OCI-LY1 (cell line): ENCODE measurements around the gene SOCS1.
A peak's percentile ranks its signal among the peaks of the same experiment; 100 is the strongest.

Experiments
- H2AFZ ChIP-seq: fragments of 200-600 bp; sonication (generic), shearing (Covaris generic); 2 replicates; pipeline ENCODE4 v1.6.0; 2014; ENCODE audit warnings: antibody characterized with exemption, mild to moderate bottlenecking, low read length
- H3F3A ChIP-seq: fragments of 200-600 bp; sonication (generic), shearing (Covaris generic); 2 replicates; pipeline ENCODE4 v1.6.0; 2014; ENCODE audit warnings: mild to moderate bottlenecking, antibody characterized with exemption, low read length, moderate library complexity; ENCODE audit not compliant: insufficient read depth
- H3K27ac ChIP-seq: fragments of 200-600 bp; sonication (generic); 2 replicates; pipeline ENCODE4 v1.5.1; 2014; ENCODE audit warnings: low read length, mixed run types, mild to moderate bottlenecking, low read depth; ENCODE audit not compliant: poor library complexity, severe bottlenecking
- H3K27me3 ChIP-seq: fragments of 200-600 bp; sonication (generic); 2 replicates; pipeline ENCODE4 v1.6.0; 2014; ENCODE audit warnings: antibody characterized with exemption, mild to moderate bottlenecking, low read length, moderate library complexity; ENCODE audit not compliant: insufficient read depth
- H3K36me3 ChIP-seq: fragments of 200-600 bp; sonication (generic); 2 replicates; pipeline ENCODE4 v1.6.1; 2014; ENCODE audit warnings: mild to moderate bottlenecking, antibody characterized with exemption, low read length, moderate library complexity, mixed read lengths; ENCODE audit not compliant: insufficient read depth
- H3K4me1 ChIP-seq: fragments of 200-600 bp; sonication (generic); 2 replicates; pipeline ENCODE4 v1.5.1; 2014; ENCODE audit warnings: mild to moderate bottlenecking, low read length, moderate library complexity; ENCODE audit not compliant: insufficient read depth, severe bottlenecking
- H3K4me2 ChIP-seq: fragments of 200-600 bp; sonication (generic), shearing (Covaris generic); 2 replicates; pipeline ENCODE4 v1.6.1; 2014; ENCODE audit warnings: low read length
- H3K4me3 ChIP-seq: fragments of 200-600 bp; sonication (generic); 2 replicates; pipeline ENCODE4 v1.5.1; 2014; ENCODE audit warnings: low read length, low read depth, mild to moderate bottlenecking, mixed read lengths; ENCODE audit not compliant: poor library complexity, severe bottlenecking
- H3K79me2 ChIP-seq: fragments of 200-600 bp; shearing (Covaris generic); 2 replicates; pipeline ENCODE4 v1.6.1; 2016; ENCODE audit warnings: mixed run types, low read length, mixed read lengths; ENCODE audit not compliant: insufficient read depth
- H3K9ac ChIP-seq: fragments of 200-600 bp; sonication (generic), shearing (Covaris generic); 2 replicates; pipeline ENCODE4 v1.6.1; 2014; ENCODE audit warnings: mild to moderate bottlenecking, low read length, mixed read lengths
- H3K9me2 ChIP-seq: fragments of 200-600 bp; sonication (generic), shearing (Covaris generic); 2 replicates; pipeline ENCODE4 v1.6.1; 2014; ENCODE audit warnings: low read depth, mild to moderate bottlenecking, low read length, mixed read lengths
- H3K9me3 ChIP-seq: fragments of 200-600 bp; shearing (Covaris generic); 2 replicates; pipeline ENCODE4 v1.6.1; 2014; ENCODE audit warnings: low read length, mixed read lengths
- H4K20me1 ChIP-seq: fragments of 200-600 bp; sonication (generic), shearing (Covaris generic); 2 replicates; pipeline ENCODE4 v1.6.0; 2016; ENCODE audit warnings: mild to moderate bottlenecking, low read length; ENCODE audit not compliant: insufficient read depth
- CTCF ChIP-seq: fragments of 200-600 bp; sonication (generic), shearing (Covaris generic); IDR thresholded peaks from 2 replicates; pipeline ENCODE4 v1.5.1; 2017; ENCODE audit warnings: mild to moderate bottlenecking, antibody characterized with exemption, low read length, moderate library complexity, mixed read lengths
- EZH2 ChIP-seq: fragments of 200-600 bp; sonication (generic), shearing (Covaris generic); IDR thresholded peaks from 2 replicates; pipeline ENCODE4 v1.8.0; 2017; ENCODE audit warnings: borderline replicate concordance, mixed run types, mild to moderate bottlenecking, antibody characterized with exemption, low read length, moderate library complexity, mixed read lengths

Gene SOCS1

GRCh38 chr16:11255737-11256660 is at the start of gene SOCS1:
TSS of gene SOCS1 (minus strand) at chr16:11256204. CDS start at chr16:11255478, 726 bp downstream.
- H3K9me3 ChIP-seq = no peaks in the 10 kb centered on the region
- H3K9ac ChIP-seq = peak within 1 kb of the TSS; percentile 87
- peaks cover 30% of the 10 kb centered on the region for H3K36me3 ChIP-seq
- H4K20me1 ChIP-seq = no peaks in the 10 kb centered on the region
- H3K27me3 ChIP-seq = no peaks in the 10 kb centered on the region
- no peaks in the 10 kb centered on the region for H3F3A ChIP-seq
- peaks cover 63% of the 10 kb centered on the region for H3K4me1 ChIP-seq
- peak within 1 kb of the TSS; percentile 87 for H3K4me3 ChIP-seq
- no peaks in the 10 kb centered on the region for H3K79me2 ChIP-seq
- peak within 1 kb of the TSS; percentile 92 for H3K27ac ChIP-seq
- no peak within 1 kb of the TSS for H2AFZ ChIP-seq
- peak; percentile 79 for TF ChIP-seq CTCF
- TF ChIP-seq EZH2 = no peak
- no peaks in the 10 kb centered on the region for H3K9me2 ChIP-seq
- peak within 1 kb of the TSS; percentile 89 for H3K4me2 ChIP-seq

GRCh38 chr16:11303405-11304138 is 47.6 kb upstream of the SOCS1 start:
- Histone ChIP-seq H3K27me3 (no peaks in the 10 kb centered on the region), H3K9me3 (peaks cover 10% of the 10 kb centered on the region; the same call in 1 of the 2 replicates), H3K79me2 (no peaks in the 10 kb centered on the region), H3K4me1 (peaks cover 35% of the 10 kb centered on the region), H3F3A (no peaks in the 10 kb centered on the region), H3K4me3 (no peak overlapping the region), H2AFZ (no peak overlapping the region), H3K27ac (peak overlapping the region; percentile 81), H3K4me2 (no peak overlapping the region), H3K9me2 (no peaks in the 10 kb centered on the region), H3K9ac (no peak overlapping the region; the same call in 1 of the 2 replicates), H3K36me3 (no peaks in the 10 kb centered on the region), H4K20me1 (no peaks in the 10 kb centered on the region)
- no peak for TF ChIP-seq CTCF
- no peak for TF ChIP-seq EZH2

DNA sequence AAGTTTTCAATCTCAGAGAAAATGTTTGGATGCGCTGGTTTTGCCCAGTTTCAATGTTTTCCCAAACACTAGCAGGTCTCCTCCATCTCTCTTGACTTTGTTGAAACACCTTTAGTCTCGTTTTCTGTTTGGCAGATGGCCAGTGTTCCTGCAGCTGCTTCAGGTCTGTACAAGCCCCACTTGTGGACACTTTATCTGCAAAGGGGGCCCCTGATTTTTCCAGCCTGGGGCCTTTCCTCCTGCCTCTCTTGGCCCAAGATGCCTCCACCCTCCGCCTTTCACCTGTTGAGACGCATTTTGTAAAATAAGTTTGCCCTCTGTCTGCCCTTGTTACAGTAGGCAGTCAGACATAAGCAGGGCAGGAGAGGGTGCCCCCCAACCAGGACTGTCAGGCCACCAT is 47.0 kb upstream of the SOCS1 start:
- no peak overlapping the region; the same call in 1 of the 2 replicates for H3K9ac ChIP-seq
- no peak overlapping the region for H2AFZ ChIP-seq
- peaks cover 38% of the 10 kb centered on the region for H3K4me1 ChIP-seq
- H3K9me3 ChIP-seq = peaks cover 4% of the 10 kb centered on the region; the same call in 1 of the 2 replicates
- no peak overlapping the region for H3K4me3 ChIP-seq
- H3K79me2 ChIP-seq = no peaks in the 10 kb centered on the region
- no peaks in the 10 kb centered on the region for H3K36me3 ChIP-seq
- no peaks in the 10 kb centered on the region for H4K20me1 ChIP-seq
- H3F3A ChIP-seq = peaks cover 4% of the 10 kb centered on the region; the same call in 1 of the 2 replicates
- no peaks in the 10 kb centered on the region for H3K27me3 ChIP-seq
- no peak overlapping the region for H3K4me2 ChIP-seq
- TF ChIP-seq CTCF (no peak), EZH2 (no peak)
- no peaks in the 10 kb centered on the region for H3K9me2 ChIP-seq
- peak overlapping the region; percentile 81 for H3K27ac ChIP-seq
